PFSK-1 (cell line): ENCODE measurements around the gene RAP1GAP2.

Source experiments
- SIN3A ChIP-seq: IDR thresholded peaks from 2 replicates; pipeline ENCODE4 v1.6.1; 2012; ENCODE audit warnings: mild to moderate bottlenecking, low read length, moderate library complexity, borderline replicate concordance; ENCODE audit not compliant: insufficient read depth
- TF ChIP-seq, protein P1 (sequence below), 2 experiments: IDR thresholded peaks; 2 replicates each; pipeline versions ENCODE4 v1.6.1 to v1.8.0; 2011 to 2012; ENCODE audit warnings: low read depth in 2 of 2, low read length in 2 of 2, control low read depth in 1 of 2, inconsistent platforms in 1 of 2, mild to moderate bottlenecking in 1 of 2, moderate library complexity in 1 of 2; ENCODE audit not compliant: insufficient read depth in 1 of 2

DNA sequence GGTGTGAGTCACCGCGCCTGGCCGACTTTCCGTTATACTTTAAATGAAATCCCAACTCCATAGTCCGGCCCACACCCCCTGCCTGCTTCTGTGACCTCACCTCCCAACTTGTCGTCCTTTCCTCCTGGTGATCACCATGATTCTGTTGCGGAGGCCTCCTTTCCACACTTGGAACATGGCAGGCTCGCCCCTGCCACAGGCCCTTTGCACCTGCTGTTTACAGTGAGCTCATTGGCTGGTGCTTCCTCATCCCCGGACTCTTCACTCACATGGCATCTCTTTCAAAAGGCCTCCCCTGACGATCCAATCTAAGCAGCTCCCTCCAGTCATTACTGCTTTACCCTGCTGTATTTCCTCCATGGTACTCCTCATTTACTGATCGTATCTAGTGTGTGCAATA, 64.6 kb downstream of the RAP1GAP2 start:
- no peak for TF ChIP-seq SIN3A
- TF ChIP-seq, protein P1, sequence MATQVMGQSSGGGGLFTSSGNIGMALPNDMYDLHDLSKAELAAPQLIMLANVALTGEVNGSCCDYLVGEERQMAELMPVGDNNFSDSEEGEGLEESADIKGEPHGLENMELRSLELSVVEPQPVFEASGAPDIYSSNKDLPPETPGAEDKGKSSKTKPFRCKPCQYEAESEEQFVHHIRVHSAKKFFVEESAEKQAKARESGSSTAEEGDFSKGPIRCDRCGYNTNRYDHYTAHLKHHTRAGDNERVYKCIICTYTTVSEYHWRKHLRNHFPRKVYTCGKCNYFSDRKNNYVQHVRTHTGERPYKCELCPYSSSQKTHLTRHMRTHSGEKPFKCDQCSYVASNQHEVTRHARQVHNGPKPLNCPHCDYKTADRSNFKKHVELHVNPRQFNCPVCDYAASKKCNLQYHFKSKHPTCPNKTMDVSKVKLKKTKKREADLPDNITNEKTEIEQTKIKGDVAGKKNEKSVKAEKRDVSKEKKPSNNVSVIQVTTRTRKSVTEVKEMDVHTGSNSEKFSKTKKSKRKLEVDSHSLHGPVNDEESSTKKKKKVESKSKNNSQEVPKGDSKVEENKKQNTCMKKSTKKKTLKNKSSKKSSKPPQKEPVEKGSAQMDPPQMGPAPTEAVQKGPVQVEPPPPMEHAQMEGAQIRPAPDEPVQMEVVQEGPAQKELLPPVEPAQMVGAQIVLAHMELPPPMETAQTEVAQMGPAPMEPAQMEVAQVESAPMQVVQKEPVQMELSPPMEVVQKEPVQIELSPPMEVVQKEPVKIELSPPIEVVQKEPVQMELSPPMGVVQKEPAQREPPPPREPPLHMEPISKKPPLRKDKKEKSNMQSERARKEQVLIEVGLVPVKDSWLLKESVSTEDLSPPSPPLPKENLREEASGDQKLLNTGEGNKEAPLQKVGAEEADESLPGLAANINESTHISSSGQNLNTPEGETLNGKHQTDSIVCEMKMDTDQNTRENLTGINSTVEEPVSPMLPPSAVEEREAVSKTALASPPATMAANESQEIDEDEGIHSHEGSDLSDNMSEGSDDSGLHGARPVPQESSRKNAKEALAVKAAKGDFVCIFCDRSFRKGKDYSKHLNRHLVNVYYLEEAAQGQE (IDR thresholded peaks at IDR 0.05; ENCODE audit: insufficient read depth in 1 of 2, low read depth in 2 of 2, low read length in 2 of 2), result no peak
